A549 (cell line): ENCODE measurements around the gene MAN2B2.

ENCODE experiments used
- CTCF ChIP-seq: fragments of >200 bp; sonication (Bioruptor Twin); formaldehyde crosslinking; IDR thresholded peaks from 3 replicates; pipeline ENCODE4 v1.5.1; 2016
- REST ChIP-seq: fragments of 200-600 bp; sonication (generic); IDR thresholded peaks from 2 replicates; pipeline ENCODE4 v1.6.1; 2016; ENCODE audit warnings: antibody characterized with exemption, mild to moderate bottlenecking, moderate library complexity

GRCh38 chr4:6534618-6535328 is 40.2 kb upstream of the MAN2B2 start:
- no peak for TF ChIP-seq CTCF
- TF ChIP-seq REST = no peak
